GM18951 (cell line): ENCODE data around the gene METTL21A.

Source experiments
- POLR2A ChIP-seq: IDR thresholded peaks from 4 replicates; pipeline ENCODE4 v1.6.1; 2011; ENCODE audit warnings: mild to moderate bottlenecking; ENCODE audit not compliant: insufficient read length, insufficient read depth; ENCODE audit errors: extremely low read depth
- in situ Hi-C: fragments of 300-500 bp; cut with MboI; formaldehyde crosslinking; loops from one replicate; pipeline ENCODE4 v1.12.0; 2022; ENCODE audit warnings: low sequenced_read_pairs, mixed read lengths, inconsistent platforms; ENCODE audit not compliant: unreplicated experiment

METTL21A gene

DNA sequence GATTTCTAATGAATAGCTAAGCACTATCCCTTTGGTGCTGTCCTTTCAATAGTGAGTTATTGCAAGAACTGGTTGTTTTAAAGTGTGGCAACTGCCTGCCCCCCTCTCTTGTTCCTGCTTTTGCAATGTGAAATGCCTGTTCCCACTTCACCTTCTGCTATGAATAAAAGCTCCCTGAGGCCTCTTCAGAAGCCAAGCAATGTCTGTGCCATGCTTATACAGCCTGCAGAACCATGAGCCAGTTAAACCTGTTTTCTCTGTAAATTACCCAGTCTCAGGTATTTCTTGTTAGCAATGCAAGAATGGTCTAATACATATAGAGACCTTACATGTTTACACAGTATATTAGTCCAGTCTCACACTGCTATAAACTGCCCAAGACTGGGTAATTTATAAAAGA lies 15.0 kb upstream of the METTL21A start:
- in situ Hi-C loops = loop anchor here (25.0 kb wide), 1 partner anchor 397 kb away; the partner anchor contains the start of gene PLEKHM3
- no peak for TF ChIP-seq POLR2A

DNA sequence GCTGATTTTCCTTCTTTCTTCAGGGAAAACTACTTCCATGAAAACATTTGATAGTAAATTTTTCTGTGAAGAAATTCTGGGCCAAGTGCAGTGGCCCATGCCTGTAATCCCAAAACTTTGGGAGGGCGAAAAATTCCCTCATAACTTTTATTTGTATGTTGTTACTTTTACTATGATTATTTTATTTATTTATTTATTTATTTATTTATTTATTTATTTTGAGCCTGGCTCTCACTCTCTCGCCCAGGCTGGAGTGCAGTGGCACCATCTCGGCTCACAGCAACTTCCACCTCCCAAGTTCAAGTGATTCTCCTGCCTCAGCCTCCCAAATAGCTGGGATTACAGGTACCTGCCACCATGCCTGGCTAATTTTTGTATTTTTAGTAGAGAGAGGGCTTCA lies 14.1 kb upstream of the METTL21A start:
- in situ Hi-C loops = loop anchor here (25.0 kb wide), 1 partner anchor 398 kb away; the partner anchor contains the start of gene PLEKHM3

DNA sequence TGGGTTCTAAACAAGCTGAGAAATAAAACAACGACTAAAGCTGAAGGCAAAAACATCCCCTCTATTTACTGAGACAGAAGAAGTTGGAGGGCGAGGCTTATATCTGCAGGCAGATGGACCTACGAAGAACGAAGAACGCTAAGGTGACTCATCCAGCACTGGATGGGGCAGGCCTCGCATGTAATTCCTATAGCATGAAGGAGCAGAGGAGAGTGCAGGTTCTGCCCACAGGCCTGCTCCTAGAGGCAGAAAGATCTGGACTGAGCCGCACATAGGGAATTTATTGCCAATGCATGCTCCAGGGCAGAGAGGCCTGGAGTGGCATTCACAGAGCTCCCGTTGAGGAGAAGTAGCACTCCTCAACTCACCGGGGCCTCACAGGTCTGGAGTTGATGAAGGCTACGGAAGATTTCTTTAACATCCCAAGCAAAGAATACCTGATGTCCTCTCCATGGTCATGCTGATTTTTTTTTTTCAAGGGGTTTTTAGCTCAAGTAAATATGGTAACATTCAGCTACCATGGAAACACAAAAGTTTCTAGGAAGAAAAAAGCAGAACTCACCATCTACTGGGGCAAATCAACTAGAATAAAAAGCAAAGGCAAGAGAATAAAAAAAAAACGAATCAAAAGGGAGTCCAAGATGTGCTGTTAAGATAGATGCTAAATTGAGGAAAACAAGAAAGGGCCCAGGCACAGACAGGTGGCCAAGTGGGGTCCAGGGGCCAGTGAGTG lies 10.4 kb upstream of the METTL21A start:
- in situ Hi-C loops = loop anchor here (25.0 kb wide), 1 partner anchor 402 kb away; the partner anchor contains the start of gene PLEKHM3
- no peak for TF ChIP-seq POLR2A

DNA sequence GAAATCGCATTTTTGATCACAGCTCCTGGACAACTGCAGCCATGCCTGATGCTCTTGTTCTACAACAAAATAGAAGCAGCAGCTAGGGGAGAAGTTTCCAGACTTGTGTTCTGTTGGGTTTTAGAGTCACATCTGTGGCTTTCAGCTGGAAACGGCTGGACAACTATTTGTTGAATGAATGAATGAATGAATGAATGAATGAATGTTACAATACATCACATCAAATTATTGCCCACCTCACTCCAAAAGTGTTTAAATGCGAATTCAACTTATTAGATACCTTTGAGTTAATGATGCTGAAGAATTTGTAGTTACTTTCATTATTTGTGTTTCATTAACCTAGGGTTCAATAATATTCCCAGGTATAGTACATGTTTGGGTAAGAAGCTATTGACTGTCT lies 8.5 kb upstream of the METTL21A start:
- in situ Hi-C loops = loop anchor here (25.0 kb wide), 1 partner anchor 404 kb away; the partner anchor contains the start of gene PLEKHM3
- no peak for TF ChIP-seq POLR2A

DNA sequence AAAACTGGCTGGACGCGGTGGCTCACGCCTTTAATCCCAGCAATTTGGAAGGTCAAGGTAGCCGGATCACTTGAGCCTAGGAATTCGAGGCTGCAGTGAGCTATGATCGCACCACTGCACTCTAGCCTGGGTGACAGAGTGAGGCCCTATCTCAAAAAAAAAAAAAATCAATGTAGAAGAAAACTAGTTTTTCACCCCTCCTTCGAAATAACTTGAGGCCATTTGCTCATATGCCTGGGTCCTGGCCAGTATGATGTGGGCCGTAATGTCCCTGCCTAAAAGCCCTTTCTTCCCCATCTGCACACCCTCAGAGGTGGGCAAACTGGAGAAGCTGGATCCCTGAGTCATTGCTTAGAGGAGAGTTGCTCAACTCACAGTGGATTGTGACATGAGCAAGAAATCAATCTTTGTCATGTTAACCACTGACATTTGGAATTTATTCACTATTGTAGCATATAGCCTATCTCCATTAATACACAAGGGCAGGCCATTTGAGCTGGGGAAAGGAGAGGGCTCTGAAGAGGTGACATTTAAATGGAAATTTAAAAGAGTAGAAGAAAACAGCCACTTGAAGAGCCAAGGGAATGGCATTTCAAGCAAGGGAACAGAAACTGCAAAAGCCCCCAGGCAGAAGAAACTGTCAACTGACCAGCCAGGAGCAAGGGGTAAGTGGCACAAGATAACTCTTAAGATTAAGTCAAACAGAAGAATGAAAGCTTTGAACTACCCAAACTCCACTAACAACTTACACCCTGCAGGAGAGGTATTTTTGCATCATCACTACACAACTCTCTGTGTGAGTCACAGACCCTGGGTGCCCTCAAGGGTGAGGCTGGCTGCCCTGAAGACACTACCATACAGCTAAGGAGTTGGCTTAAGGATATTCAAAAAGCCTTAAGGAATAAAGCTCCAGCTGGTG lies 7.6 kb upstream of the METTL21A start:
- TF ChIP-seq POLR2A = no peak
- in situ Hi-C loops = loop anchor here (25.0 kb wide), 1 partner anchor 404 kb away; the partner anchor contains the start of gene PLEKHM3

DNA sequence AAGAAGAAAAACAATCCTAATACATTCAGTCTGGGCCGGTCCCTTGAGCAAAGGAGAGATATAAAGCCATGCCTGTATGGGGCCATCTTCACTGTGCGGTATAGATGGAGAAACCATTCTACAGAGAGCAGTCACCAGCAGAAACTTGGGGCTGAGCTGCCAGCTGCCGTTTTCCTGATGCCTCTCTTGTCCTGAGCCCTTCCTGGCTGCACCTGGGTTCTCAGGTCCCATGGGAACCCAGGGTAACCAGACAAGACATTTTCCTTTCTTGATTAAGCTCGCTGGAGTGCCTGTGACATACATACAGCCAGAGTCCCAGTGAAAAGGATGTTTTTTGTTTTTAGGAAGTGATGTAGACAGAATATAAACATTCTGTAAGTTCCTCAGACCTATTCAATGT lies 5.3 kb upstream of the METTL21A start:
- in situ Hi-C loops = loop anchor here (25.0 kb wide), 1 partner anchor 407 kb away; the partner anchor contains the start of gene PLEKHM3
- TF ChIP-seq POLR2A = no peak

- TF ChIP-seq POLR2A = no peak
- in situ Hi-C loops = loop anchor here (25.0 kb wide), 1 partner anchor 408 kb away; the partner anchor contains the start of gene PLEKHM3
Measured at GRCh38 chr2:207629553-207629952, 4.4 kb upstream of the METTL21A start.

DNA sequence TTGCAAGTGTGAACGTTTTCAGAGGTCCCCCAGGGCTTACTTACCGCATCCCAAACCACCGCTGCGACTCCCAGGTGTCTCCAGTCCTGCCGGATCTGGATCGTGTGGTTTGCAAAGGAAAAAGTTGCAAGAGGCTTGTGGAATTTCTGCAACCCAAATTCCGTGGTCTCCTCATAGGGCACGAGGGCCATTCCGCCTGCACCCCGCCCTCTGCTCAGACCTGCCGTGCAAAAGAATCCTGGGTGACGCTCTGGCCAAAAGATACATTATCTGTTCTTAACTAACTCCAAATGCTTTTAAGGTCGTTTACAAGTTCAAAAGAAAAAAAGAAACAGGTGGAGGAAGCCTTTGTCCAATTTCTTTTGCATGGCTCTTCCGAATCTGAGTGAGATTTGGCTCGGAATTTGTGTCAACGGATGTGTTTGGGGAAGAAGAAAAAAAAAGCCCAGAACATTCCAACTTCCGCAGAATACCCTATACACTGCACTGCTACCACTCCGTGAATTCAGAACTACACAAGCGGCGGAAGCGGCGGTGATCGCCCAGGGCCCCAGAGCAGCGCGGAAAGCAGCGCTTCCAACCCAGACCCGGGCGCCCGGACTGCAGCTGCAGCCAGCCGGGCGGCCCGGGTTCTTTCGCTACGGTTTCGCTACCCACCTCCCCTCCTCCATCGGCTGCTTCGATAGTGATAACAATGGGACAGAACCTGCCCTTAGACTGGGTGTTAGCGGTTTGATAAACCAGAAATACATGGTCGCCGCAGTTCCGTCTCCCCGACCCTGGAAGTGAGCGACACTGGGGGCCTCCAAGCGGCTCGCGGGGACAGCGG lies 795 bp downstream of the METTL21A start:
- peak; percentile 58 for TF ChIP-seq POLR2A
- in situ Hi-C loops = loop anchor here (25.0 kb wide), 1 partner anchor 413 kb away; the partner anchor contains the start of gene PLEKHM3

- in situ Hi-C loops = no loop called here
- no peak for TF ChIP-seq POLR2A
Measured at GRCh38 chr2:207621501-207622039, 3.6 kb downstream of the METTL21A start.

DNA sequence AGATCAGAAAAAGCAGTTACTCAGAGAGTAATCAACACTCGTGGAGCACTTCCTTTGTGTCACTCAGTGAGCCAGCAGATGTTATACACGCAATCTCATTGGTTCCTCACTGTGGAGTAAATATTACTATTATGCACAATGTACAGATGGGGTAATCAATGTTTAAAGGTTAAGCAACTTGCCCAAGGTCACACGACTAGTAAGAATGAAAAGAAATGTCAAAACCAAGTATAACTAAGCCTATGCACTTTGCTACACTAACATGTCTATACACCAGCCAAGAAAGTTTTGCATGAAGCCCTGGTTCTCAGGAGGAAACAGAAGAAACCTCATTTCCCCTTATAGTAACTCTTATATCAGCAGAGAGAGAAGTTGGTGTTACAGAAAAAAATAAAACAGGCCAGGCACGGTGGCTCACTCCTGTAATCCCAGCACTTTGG lies 5.4 kb downstream of the METTL21A start:
- in situ Hi-C loops = no loop called here
- TF ChIP-seq POLR2A = no peak

GRCh38 chr2:207617011-207617671 lies 8.1 kb downstream of the METTL21A start:
- in situ Hi-C loops = no loop called here
- TF ChIP-seq POLR2A = no peak

DNA sequence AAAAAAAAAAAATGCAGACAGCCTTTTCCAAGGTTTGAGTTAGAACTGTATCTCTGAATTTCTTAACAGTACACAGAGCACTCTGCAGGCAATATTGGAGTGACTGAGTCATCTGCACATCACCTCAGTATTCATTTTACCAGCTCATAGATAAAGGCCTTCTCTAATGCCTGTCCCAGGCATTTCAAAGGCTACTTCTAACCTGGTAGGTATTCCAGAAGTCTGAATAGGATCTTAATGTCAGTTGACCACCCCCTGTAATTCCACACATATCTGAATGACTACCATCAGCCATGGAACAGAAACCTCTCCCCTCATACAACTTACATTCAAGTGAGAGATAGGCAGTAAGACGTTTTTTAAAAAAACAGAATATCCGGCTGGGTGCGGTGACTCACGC lies 9.0 kb downstream of the METTL21A start:
- in situ Hi-C loops = no loop called here
- no peak for TF ChIP-seq POLR2A
